GM10847 (cell line): ENCODE results near the gene CDC25A.

Source experiments
- POLR2A ChIP-seq: IDR thresholded peaks from 2 replicates; pipeline ENCODE4 v1.6.1; 2011; ENCODE audit not compliant: insufficient read length; ENCODE audit errors: extremely low read depth

The CDC25A gene

DNA sequence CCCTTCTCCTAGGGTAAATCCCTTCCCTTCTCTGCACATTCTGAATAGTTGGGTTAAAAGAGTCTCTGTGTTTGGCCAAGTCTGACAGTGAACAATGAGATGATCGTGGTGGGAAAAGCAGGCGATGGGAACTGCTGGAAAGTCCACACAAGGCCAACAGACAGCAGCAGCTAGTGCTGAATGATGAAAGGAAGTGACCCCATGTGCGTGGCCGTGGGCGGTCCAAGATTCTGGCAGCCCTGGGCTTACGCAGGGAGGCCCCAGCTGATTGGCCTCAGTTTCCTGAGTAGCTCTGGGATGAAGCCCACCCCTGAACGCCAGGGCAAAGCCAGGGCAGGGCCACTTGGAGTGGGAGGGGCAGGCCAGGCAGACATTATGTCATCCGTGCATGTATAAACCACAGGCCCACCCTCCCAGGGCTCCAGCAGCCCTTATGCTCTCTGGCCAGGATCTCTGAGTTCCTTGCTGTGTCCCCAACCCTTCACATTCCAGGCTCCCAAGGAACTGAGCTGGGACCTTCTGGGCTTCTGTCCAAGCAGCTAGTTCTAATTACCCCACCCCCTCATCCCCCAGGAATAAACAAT is 57.8 kb downstream of the CDC25A start:
- TF ChIP-seq POLR2A, result no peak

DNA sequence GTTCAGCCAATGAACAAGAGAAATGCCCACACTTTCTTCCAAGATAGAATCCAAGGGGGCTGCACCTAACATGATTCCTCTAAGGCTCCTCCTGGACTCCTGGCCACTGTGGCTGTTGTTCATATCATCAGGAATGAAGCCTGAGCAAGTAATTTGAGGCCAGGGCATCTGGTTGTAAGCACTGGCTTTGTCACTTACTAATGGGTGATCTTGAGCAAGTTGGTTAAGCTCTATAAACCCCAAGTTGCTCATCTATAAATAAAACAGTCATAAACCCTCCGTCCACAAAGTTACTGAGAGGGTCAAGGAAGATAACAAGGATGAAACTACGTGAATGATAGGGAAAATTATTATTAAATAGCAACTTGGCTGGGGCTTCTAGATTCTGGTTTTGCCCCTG is 58.3 kb downstream of the CDC25A start:
- no peak for TF ChIP-seq POLR2A

DNA sequence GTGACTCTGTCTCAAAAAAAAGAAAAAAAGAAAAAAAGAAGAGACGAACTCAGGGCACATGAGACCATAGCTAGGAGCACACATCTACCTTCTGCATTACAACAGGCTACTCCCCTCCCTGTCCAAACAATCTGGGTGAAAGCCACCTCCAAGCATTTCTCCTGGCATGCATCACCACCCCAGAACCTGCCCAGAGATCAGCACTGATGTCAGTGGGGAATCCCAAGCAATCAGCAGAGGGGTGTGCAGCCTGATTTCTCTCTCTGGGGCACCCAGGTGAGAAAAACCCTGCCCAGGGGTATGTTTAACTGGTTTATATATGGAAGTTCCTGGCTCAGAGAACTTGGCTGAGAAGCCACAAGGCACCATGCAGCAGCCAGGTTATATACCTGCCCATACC is 59.4 kb downstream of the CDC25A start:
- TF ChIP-seq POLR2A, result no peak

DNA sequence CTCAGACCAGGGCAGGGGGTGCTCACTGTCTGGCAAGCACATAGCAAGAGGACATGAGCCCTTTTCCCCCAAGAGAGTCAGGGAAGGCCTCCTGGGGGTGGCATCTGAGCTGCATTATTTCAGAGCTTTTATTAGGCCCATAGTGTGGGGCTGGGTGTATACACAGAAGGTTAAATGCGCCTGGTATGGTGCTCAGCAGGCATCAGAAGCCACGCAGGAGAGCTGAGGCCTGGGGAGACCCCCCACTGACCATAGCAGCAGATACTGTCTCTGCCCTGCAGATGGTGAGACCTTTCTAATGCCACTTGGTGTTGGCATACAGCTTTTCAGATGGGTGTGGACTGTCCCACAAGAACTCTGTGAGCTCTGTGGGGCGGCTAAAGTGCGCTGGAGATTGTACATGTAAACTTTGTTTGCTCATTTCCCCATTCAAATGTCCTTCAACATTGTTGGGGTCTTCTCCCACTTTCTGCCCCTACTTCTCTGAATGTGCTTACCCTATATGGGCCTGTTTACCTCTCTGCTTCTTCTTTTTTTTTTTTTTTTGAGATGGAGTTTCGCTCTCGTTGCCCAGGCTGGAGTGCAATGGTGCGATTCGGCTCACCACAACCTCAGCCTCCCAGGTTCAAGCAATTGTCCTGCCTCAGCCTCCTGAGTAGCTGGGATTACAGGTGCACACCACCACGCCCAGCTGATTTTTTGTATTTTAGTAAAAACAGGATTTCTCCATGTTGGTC is 62.2 kb downstream of the CDC25A start:
- TF ChIP-seq POLR2A, result no peak

DNA sequence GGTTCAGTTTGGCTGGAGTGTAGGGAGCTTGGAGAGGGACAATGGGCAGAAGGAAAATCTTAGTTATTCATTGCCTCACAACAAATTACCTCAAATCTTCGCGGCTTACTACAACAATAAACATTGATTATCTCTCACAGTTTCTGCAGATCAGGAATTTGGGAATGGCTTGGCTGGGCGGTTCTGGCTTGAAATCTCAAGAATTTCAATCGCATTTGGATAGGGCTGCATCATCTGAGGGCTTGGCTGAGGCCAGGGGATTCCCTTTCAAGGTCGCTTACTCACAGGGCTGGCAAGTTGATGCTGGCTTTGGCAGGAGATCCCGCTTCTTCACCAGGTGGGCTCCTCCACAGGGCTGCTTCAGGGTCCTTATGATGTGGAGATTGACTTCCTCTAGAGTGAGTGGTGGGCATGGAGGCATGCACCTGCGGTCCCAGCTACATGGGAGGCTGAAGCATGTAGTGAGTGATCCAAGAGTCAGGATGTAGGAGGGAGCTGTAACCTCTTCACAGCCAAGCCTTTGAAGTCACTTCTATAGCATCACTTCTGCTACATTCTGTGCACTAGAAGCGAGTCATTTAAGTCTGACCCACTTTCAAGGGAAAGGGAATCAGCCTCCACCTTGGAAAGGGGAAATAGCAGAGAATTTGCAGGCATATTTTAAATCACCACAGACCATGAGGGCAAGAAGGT is 63.1 kb downstream of the CDC25A start:
- TF ChIP-seq POLR2A, result no peak

DNA sequence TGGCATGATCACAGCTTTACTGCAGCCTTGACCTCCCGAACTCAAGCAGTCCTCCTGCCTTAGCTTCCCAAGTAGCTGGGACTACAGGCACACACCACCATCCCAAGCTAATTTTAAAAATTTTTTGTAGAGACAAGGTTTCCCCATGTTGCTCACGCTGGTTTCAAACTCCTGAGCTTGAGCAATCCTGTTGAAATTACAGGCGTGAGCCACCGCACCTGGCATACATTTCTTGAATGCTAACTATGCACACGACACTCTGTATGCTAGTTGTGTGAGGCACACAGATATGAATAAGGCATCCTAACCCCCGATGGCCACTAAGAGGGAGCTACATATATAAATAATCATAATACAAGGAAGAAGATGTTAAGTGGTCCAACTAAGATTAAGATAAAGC is 64.9 kb downstream of the CDC25A start:
- no peak for TF ChIP-seq POLR2A

DNA sequence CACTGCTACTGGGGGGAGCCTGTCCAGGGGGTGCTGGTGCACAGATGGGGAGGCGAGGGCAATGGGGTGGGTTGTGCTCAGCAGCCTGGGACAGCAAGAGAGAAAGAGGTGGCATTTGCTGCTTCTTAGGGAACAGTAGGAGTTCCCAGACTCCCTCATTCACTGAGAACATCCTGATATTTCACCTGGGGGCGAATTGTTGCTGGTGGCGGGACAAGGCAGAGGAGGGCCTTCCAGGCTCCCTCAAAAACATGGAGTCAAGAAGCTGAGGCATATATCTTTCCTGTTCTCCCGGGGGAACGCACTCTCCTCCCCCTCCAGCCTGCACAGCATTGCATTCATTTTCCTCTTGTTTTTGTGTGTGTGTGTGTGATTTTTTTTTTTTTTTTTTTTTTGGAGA is 65.7 kb downstream of the CDC25A start:
- TF ChIP-seq POLR2A, result no peak

DNA sequence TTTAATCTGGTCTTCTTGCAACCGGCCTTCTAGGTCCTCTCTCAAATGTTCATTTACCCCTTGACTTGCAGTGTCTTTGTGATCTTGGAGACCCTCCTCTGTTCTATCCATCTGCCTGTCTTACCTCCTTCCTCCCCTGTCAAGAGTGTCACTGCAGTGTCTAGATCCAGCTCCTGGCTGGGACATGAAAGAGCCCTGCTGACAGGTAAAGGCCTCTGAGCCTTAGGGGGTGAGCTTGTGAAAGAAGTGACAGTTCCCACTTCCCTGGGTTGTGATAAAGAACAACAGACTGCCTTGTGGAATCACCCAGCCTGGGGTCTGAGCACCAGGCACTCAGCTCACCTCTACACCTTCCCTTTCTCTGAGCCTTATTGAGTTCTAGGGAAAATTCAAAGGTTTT is 68.0 kb downstream of the CDC25A start:
- TF ChIP-seq POLR2A, result no peak

DNA sequence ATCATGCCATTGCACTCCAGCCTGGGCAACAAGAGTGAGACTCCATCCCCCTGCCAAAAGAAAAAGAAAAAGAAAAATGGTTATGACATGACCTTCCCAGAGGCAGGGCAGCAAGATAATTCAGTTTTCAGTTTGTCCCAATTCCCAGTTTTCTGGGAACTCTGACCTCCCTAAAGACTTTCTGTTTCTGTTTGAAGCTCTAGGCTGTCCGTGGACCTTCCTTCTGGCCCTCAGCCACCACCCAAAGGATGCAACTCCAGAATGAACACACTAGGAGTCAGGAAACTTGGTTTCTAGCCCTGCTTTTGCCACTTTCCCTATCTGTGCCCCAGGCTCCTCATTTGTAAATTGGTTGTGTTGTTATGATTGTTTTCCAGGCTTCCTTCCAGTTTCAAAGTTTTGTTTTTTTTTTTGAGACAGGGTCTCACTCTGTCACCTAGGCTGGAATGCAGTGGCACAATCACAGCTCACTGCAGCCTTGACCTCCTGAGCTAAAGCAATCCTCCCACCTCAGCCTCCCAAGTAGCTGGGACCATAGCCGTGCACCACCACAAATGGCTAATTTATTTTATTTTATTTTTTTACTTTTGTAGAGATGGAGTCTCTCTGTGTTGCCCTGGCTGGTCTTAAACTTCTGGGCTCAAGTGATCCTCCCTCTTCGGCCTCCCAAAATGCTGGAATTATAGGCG is 68.6 kb downstream of the CDC25A start:
- no peak for TF ChIP-seq POLR2A

DNA sequence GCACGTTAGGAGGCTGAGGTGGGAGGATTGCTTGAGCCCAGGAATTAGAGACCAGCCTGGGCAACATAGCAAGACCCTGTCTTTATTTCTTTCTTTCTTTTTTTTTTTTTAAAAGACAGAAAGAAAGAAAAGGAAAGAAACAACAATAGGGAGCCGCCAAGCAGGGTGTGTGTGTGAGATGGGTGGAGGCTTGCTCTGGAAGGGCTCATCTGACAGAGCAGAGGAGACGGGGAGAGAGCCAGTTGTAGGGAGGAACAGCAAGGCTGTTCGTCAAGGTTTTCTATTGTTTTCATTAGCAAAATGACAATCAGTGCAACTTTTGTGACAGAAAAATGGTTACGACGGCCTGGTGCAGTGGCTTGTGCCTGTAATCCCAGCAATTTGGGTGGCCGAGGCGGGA is 69.3 kb downstream of the CDC25A start:
- no peak for TF ChIP-seq POLR2A

DNA sequence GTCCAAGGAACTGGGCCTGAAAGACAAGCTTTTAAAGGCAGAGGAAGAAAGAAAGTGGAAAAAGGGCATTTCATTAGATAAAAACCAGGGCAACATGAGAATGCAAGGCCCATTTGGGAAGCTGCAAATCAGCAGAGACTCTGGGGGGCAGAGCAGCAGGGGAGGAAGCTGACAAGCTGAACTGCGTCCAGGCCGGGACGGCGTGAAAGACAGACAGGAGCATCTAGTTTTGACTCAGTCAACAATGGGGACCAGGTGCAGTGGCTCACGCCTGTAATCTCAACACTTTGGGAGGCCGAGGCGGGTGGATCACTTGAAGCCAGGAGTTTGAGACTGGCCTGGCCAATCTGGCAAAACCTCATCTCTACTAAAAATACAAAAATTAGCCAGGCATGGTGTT is 69.9 kb downstream of the CDC25A start:
- TF ChIP-seq POLR2A, result no peak

DNA sequence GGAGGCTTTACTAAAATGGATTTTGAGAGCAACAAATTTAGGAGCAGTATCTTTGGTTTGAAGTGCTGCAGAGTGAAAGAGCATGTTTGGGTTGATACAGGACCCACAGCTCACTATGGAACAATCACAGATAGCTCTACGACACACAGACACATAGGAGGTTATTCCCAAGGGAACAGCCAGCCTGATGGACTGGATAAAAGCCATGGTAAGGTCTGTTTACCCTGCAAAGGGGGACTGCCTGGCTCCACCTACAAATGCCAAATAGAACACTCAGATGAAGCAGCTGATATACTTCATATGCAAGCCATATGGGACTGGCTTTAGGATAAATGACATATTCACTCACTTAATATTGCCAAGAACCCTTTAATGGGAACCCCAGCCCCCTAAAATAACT is 75.4 kb downstream of the CDC25A start:
- TF ChIP-seq POLR2A, result no peak

DNA sequence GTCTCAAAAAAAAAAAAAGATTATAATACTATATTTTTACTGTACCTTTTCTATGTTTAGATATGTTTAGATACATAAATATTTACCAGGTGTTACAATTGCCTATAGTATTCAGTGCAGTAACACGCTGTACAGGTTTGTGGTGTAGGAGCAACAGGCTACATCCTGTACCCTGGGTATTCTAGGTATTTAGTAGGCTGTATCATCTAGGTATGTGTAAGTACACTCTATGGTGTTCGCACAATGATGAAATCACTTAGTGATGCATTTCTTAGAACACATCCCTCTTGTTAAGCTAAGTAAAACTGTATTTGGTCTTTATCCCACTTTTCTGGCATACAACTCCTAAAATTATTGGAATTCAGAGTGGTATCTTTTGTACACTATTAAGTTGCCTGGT is 77.8 kb downstream of the CDC25A start:
- no peak for TF ChIP-seq POLR2A

DNA sequence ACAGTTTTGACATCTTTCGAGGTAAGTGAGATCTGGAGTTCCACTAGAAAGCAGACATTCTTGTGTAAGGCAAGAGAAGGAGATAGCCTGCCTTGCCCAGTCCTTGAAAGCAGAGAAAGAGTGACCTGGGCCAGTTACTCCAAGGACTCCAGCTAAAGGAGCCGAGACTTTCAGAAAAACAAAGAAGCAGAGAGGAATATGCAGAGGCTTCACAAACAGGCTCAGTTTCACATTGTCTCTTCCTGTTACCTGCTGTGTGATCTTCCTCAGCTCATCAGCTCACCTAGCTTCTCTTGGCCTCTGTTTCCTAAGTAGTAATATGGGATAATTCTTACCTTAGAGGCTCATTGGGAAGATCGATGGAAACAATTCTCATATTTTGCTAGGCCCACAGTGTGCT is 81.0 kb downstream of the CDC25A start:
- no peak for TF ChIP-seq POLR2A
